Nephron (organoid): ENCODE results near the gene BCAS1.

Source experiments
- H3K27ac Mint-ChIP-seq, 3 experiments: 2 replicates each; pipeline ENCODE4 v1.8.0; 2020; ENCODE audit warnings: mixed read lengths in 3 of 3, mild to moderate bottlenecking in 2 of 3, moderate library complexity in 1 of 3
- H3K27me3 Mint-ChIP-seq: 2 replicates; pipeline ENCODE4 v1.8.0; 2021; ENCODE audit warnings: low read depth, mild to moderate bottlenecking, moderate library complexity, mixed read lengths
- H3K36me3 Mint-ChIP-seq: 2 replicates; pipeline ENCODE4 v1.8.0; 2020; ENCODE audit warnings: low read depth, mixed read lengths
- H3K4me1 Mint-ChIP-seq: 2 replicates; pipeline ENCODE4 v1.8.0; 2020; ENCODE audit warnings: mixed read lengths
- H3K4me3 Mint-ChIP-seq, 3 experiments: 2 replicates each; pipeline ENCODE4 v1.8.0; 2020; ENCODE audit warnings: mild to moderate bottlenecking in 3 of 3, mixed read lengths in 3 of 3, moderate library complexity in 2 of 3
- H3K9me3 Mint-ChIP-seq: 2 replicates; pipeline ENCODE4 v1.8.0; 2020; ENCODE audit warnings: mixed read lengths
- TF ChIP-seq, protein P1 (sequence below), 3 experiments: fragments of 200-600 bp; sonication (generic); IDR thresholded peaks; one replicate each; pipeline ENCODE4 v1.5.0; 2021; ENCODE audit warnings: antibody characterized with exemption in 3 of 3; ENCODE audit not compliant: unreplicated experiment in 3 of 3

Gene BCAS1

DNA sequence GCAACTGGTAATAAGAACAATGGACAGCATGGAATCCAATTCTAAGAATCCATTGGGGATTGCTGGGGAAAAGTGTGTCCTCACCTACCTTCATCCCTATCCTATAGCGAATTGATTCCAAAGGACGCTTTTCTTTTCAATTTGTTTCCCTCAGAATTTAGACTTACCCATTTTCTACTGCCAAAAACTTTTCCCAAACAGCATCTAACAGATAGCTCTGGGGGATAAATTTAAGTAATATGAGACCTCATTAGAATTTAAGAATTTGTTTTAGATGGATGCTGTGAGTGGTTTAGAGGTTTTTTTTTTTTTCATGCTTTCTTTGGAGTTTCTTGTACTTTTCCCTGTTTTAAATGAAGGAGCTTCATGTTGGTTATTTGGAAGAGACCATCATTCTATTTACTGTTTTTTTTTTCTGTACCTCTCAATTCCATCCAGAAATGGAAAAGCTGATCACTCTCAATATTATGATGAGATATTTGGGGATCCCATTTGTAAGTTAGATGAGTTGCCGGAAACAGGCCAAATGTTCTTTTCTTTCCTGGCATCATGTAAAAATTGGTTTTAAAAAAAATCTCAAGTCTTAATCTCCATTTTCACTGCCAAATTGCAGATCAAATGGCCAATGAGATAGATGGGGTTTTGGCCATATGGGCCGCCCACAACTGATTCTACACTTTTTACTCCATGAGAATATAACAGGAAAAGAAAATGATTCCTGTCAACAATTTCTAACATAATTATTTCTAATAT is 105.7 kb downstream of the BCAS1 start:
- H3K27me3 Mint-ChIP-seq, result no peaks in the 10 kb centered on the region
- TF ChIP-seq, protein P1, sequence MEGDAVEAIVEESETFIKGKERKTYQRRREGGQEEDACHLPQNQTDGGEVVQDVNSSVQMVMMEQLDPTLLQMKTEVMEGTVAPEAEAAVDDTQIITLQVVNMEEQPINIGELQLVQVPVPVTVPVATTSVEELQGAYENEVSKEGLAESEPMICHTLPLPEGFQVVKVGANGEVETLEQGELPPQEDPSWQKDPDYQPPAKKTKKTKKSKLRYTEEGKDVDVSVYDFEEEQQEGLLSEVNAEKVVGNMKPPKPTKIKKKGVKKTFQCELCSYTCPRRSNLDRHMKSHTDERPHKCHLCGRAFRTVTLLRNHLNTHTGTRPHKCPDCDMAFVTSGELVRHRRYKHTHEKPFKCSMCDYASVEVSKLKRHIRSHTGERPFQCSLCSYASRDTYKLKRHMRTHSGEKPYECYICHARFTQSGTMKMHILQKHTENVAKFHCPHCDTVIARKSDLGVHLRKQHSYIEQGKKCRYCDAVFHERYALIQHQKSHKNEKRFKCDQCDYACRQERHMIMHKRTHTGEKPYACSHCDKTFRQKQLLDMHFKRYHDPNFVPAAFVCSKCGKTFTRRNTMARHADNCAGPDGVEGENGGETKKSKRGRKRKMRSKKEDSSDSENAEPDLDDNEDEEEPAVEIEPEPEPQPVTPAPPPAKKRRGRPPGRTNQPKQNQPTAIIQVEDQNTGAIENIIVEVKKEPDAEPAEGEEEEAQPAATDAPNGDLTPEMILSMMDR (IDR thresholded peaks at IDR 0.05; ENCODE audit: unreplicated experiment in 3 of 3), result no peak
- H3K27ac Mint-ChIP-seq, result peak overlapping the region in 1 of 3 experiments; percentile 37
- H3K36me3 Mint-ChIP-seq, result no peaks in the 10 kb centered on the region
- no peak overlapping the region for H3K4me3 Mint-ChIP-seq
- H3K9me3 Mint-ChIP-seq, result peaks cover 2% of the 10 kb centered on the region
- H3K4me1 Mint-ChIP-seq, result peaks cover 25% of the 10 kb centered on the region

DNA sequence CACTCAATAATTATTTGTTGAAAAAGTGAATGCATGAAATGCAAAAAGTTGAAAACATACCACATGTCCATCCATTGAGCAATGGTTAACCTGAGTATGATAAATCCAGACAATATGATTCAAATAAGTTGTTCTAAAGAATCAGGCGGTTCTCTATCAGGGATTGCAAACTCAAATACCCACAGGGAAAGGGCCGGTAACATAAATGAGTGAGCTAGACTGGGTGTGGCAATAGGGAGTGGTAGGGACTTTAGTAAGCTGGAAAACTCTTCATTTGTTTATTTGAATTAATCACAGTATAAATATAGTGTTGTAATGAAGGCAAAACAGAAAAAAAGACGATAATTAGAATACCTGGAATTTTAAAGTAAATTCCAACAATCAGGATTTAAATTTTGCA is 106.3 kb downstream of the BCAS1 start:
- no peaks in the 10 kb centered on the region for H3K27me3 Mint-ChIP-seq
- TF ChIP-seq, protein P1 (IDR thresholded peaks at IDR 0.05; ENCODE audit: unreplicated experiment in 3 of 3), result no peak

DNA sequence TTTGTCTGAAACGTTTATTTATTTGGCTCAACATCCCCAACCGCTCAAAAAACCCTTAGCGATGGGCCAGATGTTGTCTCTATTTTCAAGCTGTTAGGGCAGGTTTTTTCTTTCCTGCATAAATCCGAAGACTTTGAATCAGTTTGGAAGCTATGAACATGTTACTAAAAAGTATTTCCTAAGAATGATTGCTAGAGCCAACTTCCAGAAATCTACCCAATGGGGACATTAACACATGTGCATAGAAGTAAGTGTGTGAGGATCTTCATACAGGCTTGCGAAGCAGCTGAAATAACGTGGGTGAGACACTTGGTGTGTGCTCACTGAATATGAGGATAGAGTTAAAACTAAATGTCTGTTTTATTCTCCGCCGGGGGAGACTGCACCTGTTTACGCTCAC is 106.8 kb downstream of the BCAS1 start:
- H3K36me3 Mint-ChIP-seq, result no peaks in the 10 kb centered on the region
- peaks cover 2% of the 10 kb centered on the region for H3K9me3 Mint-ChIP-seq
- peaks cover 28% of the 10 kb centered on the region for H3K4me1 Mint-ChIP-seq
- H3K4me3 Mint-ChIP-seq, result no peak overlapping the region
- no peak overlapping the region for H3K27ac Mint-ChIP-seq
- TF ChIP-seq, protein P1 (IDR thresholded peaks at IDR 0.05; ENCODE audit: unreplicated experiment in 3 of 3), result no peak
- H3K27me3 Mint-ChIP-seq, result no peaks in the 10 kb centered on the region

More for the DNA sequence above, 106.3 kb downstream of the BCAS1 start:
- Mint-ChIP-seq H3K36me3 (no peaks in the 10 kb centered on the region), H3K4me3 (no peak overlapping the region), H3K27ac (no peak overlapping the region), H3K9me3 (peaks cover 2% of the 10 kb centered on the region), H3K4me1 (peaks cover 28% of the 10 kb centered on the region)

DNA sequence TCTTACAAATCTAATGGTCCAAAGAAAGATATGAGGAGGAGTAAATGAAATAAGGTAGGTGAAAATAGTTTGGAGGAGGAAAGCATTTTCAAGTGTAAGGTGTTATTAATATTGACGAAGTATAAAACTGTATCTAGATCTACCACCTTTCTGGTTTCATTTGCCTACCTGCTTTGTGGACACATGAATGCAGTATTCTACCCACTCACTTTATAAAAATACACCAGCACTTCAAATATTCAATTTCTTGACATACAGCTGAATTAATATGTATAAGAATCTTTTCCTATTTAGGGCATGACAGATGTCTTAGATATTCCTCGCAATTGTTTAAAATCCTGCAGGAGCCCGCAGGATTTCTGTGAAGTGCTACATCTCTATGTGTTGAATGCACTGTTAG is 108.0 kb downstream of the BCAS1 start:
- H3K36me3 Mint-ChIP-seq, result no peaks in the 10 kb centered on the region
- H3K4me3 Mint-ChIP-seq, result no peak overlapping the region
- no peak overlapping the region for H3K27ac Mint-ChIP-seq
- H3K27me3 Mint-ChIP-seq, result no peaks in the 10 kb centered on the region
- H3K4me1 Mint-ChIP-seq, result peaks cover 40% of the 10 kb centered on the region
- TF ChIP-seq, protein P1 (IDR thresholded peaks at IDR 0.05; ENCODE audit: unreplicated experiment in 3 of 3), result no peak
- H3K9me3 Mint-ChIP-seq, result peaks cover 2% of the 10 kb centered on the region

DNA sequence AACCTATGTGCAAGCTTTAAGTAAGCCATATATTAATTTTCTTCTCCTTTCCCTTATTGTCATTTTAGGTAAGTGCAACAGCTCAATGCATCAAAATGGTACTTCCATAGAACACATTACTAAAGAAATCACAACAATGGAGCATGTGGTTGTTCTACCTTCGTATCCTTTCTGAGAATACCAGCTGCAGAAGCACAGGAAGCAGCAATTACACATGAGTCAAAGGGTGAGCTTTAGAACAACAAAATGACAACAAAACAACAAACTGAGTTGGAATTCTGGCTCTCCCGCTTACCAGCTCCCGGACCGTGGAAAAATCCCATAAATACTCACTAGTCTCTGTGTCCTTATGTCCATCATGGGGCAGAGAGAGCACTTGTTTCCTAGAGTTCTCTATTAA is 108.9 kb downstream of the BCAS1 start:
- peak overlapping the region in 2 of 3 experiments; percentile 27 to 55 for H3K27ac Mint-ChIP-seq
- H3K4me3 Mint-ChIP-seq, result no peak overlapping the region
- TF ChIP-seq, protein P1 (IDR thresholded peaks at IDR 0.05; ENCODE audit: unreplicated experiment in 3 of 3), result no peak
- peaks cover 2% of the 10 kb centered on the region for H3K9me3 Mint-ChIP-seq
- H3K36me3 Mint-ChIP-seq, result no peaks in the 10 kb centered on the region
- H3K27me3 Mint-ChIP-seq, result no peaks in the 10 kb centered on the region
- H3K4me1 Mint-ChIP-seq, result peaks cover 48% of the 10 kb centered on the region
